Measurements from ENCODE around the gene PTPN7.

Gene PTPN7

GRCh38 chr1:202159534-202160371, 649 bp downstream of the PTPN7 start:
- no peaks in the 10 kb centered on the region for H3K27me3 ChIP-seq (ENCODE audit: low read length)
- H3K9me3 ChIP-seq (ENCODE audit: insufficient read depth, low read length): no peaks in the 10 kb centered on the region
- H3F3A ChIP-seq (ENCODE audit: insufficient read depth): no peaks in the 10 kb centered on the region; the same call in 1 of the 2 replicates
- TF ChIP-seq, protein P1, sequence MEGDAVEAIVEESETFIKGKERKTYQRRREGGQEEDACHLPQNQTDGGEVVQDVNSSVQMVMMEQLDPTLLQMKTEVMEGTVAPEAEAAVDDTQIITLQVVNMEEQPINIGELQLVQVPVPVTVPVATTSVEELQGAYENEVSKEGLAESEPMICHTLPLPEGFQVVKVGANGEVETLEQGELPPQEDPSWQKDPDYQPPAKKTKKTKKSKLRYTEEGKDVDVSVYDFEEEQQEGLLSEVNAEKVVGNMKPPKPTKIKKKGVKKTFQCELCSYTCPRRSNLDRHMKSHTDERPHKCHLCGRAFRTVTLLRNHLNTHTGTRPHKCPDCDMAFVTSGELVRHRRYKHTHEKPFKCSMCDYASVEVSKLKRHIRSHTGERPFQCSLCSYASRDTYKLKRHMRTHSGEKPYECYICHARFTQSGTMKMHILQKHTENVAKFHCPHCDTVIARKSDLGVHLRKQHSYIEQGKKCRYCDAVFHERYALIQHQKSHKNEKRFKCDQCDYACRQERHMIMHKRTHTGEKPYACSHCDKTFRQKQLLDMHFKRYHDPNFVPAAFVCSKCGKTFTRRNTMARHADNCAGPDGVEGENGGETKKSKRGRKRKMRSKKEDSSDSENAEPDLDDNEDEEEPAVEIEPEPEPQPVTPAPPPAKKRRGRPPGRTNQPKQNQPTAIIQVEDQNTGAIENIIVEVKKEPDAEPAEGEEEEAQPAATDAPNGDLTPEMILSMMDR (IDR thresholded peaks at IDR 0.05; ENCODE audit: insufficient read depth, low read length, poor library complexity, severe bottlenecking): no peak
- no peak for TF ChIP-seq EZH2phosphoT487 (conservative IDR thresholded peaks at IDR 0.05; ENCODE audit: low read length)
- peaks cover 10% of the 10 kb centered on the region; the same call in 1 of the 2 replicates for H3K79me2 ChIP-seq (ENCODE audit: insufficient read depth, low read length)
- H2AFZ ChIP-seq (ENCODE audit: low read depth, low read length, severe bottlenecking): peak overlapping the region; percentile 16
- H3K27ac ChIP-seq (ENCODE audit: low read depth, low read length): peak overlapping the region; percentile 87
- H3K9me2 ChIP-seq (replicated peaks; ENCODE audit: insufficient read depth, low read length): no peaks in the 10 kb centered on the region
- no peaks in the 10 kb centered on the region for H3K36me3 ChIP-seq (ENCODE audit: low read length)
- no peaks in the 10 kb centered on the region for H4K20me1 ChIP-seq (ENCODE audit: low read depth, low read length)
- H3K9ac ChIP-seq (ENCODE audit: low read length): peak overlapping the region; percentile 76
- peak overlapping the region; percentile 52 for H3K4me3 ChIP-seq (ENCODE audit: insufficient read depth, low read length, poor library complexity, severe bottlenecking)
- peak overlapping the region; percentile 66 for H3K4me2 ChIP-seq (ENCODE audit: low read depth, low read length, poor library complexity, severe bottlenecking)

GRCh38 chr1:202158810-202159533, 1.4 kb downstream of the PTPN7 start:
- Histone ChIP-seq H3K4me2 (ENCODE audit: low read depth, low read length, poor library complexity, severe bottlenecking) (peak overlapping the region; percentile 66), H3K79me2 (ENCODE audit: insufficient read depth, low read length) (peaks cover 10% of the 10 kb centered on the region; the same call in 1 of the 2 replicates)

GRCh38 chr1:202157945-202158344, 2.5 kb downstream of the PTPN7 start:
- Histone ChIP-seq H3K9me2 (replicated peaks; ENCODE audit: insufficient read depth, low read length) (no peaks in the 10 kb centered on the region), H3K9ac (ENCODE audit: low read length) (no peak overlapping the region), H2AFZ (ENCODE audit: low read depth, low read length, severe bottlenecking) (no peak overlapping the region), H3K27ac (ENCODE audit: low read depth, low read length) (0 out of 2 replicates have a peak overlapping the region, but pooled peaks have one; percentile 87), H3K79me2 (ENCODE audit: insufficient read depth, low read length) (peaks cover 10% of the 10 kb centered on the region; the same call in 1 of the 2 replicates), H3K4me3 (ENCODE audit: insufficient read depth, low read length, poor library complexity, severe bottlenecking) (no peak overlapping the region), H3K9me3 (ENCODE audit: insufficient read depth, low read length) (no peaks in the 10 kb centered on the region), H3F3A (ENCODE audit: insufficient read depth) (no peaks in the 10 kb centered on the region; the same call in 1 of the 2 replicates), H3K4me2 (ENCODE audit: low read depth, low read length, poor library complexity, severe bottlenecking) (no peak overlapping the region), H3K27me3 (ENCODE audit: low read length) (no peaks in the 10 kb centered on the region), H3K36me3 (ENCODE audit: low read length) (no peaks in the 10 kb centered on the region), H4K20me1 (ENCODE audit: low read depth, low read length) (no peaks in the 10 kb centered on the region)
- TF ChIP-seq, protein P1 (IDR thresholded peaks at IDR 0.05; ENCODE audit: insufficient read depth, low read length, poor library complexity, severe bottlenecking): no peak
- TF ChIP-seq EZH2phosphoT487 (conservative IDR thresholded peaks at IDR 0.05; ENCODE audit: low read length): no peak

More at GRCh38 chr1:202158810-202159533, 1.4 kb downstream of the PTPN7 start:
- Histone ChIP-seq H4K20me1 (ENCODE audit: low read depth, low read length) (no peaks in the 10 kb centered on the region), H3K9me2 (replicated peaks; ENCODE audit: insufficient read depth, low read length) (no peaks in the 10 kb centered on the region), H2AFZ (ENCODE audit: low read depth, low read length, severe bottlenecking) (no peak overlapping the region), H3K9me3 (ENCODE audit: insufficient read depth, low read length) (no peaks in the 10 kb centered on the region), H3K27ac (ENCODE audit: low read depth, low read length) (peak overlapping the region; percentile 87), H3K9ac (ENCODE audit: low read length) (peak overlapping the region; percentile 76), H3K36me3 (ENCODE audit: low read length) (no peaks in the 10 kb centered on the region), H3K4me3 (ENCODE audit: insufficient read depth, low read length, poor library complexity, severe bottlenecking) (peak overlapping the region; percentile 52), H3K27me3 (ENCODE audit: low read length) (no peaks in the 10 kb centered on the region), H3F3A (ENCODE audit: insufficient read depth) (no peaks in the 10 kb centered on the region; the same call in 1 of the 2 replicates)
- TF ChIP-seq, protein P1 (IDR thresholded peaks at IDR 0.05; ENCODE audit: insufficient read depth, low read length, poor library complexity, severe bottlenecking): peak; percentile 35
- no peak for TF ChIP-seq EZH2phosphoT487 (conservative IDR thresholded peaks at IDR 0.05; ENCODE audit: low read length)
